ENCODE measurements around the gene PODXL2. TPM values are rescaled to one million over a fixed set of nuclear protein-coding genes. Genes with fewer than 3 reads are reported as not detected.

PODXL2 gene
- total RNA-seq, 1 donor from 2014 or later, result 14.5 TPM

DNA sequence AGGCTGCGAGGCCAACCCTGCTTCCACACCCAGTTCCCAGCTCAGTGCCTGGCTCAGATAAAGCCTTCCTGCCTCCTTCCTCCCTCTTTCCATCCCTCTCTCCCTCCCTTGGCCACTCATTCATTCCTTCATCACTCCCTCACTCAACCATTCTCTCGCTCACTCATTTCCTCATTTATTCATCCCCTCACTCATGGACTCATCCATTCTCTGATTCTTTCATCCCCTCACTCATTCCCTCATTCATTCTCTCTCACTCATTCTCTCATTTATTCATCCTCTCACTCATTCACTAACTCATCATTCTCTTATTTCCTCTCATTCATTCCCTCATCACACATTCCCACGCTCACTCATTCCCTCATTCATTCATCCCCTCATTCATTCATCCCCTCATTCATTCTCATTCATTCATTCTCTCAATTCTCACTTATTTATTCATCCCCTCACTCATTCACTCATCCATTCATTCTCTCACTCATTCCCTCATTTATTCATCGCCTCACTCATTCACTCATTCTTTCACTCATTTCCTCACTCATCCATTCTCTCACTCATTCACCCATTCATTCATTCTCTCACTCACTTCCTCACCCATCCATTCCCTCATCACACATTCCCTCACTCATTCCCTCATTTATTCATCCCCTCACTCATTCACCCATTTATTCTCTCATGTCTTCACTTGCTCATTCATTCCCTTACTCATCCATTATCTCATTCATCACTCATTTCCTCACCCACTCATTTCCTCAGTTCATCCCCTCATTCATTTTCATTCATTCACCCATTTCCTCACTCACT, 56.9 kb downstream of the PODXL2 start:
- Histone ChIP-seq H3K4me1 (ENCODE audit: insufficient read depth, low read length) (peaks cover 29% of the 10 kb centered on the region), H3K79me2 (ENCODE audit: insufficient read depth, low read length) (no peaks in the 10 kb centered on the region), H3K27ac (ENCODE audit: low read depth, low read length) (no peak overlapping the region), H3K36me3 (ENCODE audit: insufficient read depth, low read length) (no peaks in the 10 kb centered on the region), H4K20me1 (ENCODE audit: insufficient read depth, low read length) (no peaks in the 10 kb centered on the region), H3K4me2 (ENCODE audit: low read length) (no peak overlapping the region), H2AFZ (ENCODE audit: low read depth, low read length) (no peak overlapping the region), H3K4me3 (ENCODE audit: insufficient read depth, low read depth, low read length) (no peak overlapping the region), H3K9ac (ENCODE audit: low read length) (no peak overlapping the region), H3K27me3 (ENCODE audit: insufficient read depth, low read length) (no peaks in the 10 kb centered on the region), H3K9me3 (ENCODE audit: insufficient read depth, low read depth, low read length) (no peaks in the 10 kb centered on the region)
- Mint-ChIP-seq H3K36me3 (ENCODE audit: low read depth, unreplicated experiment) (no peaks in the 10 kb centered on the region), H3K27me3 (ENCODE audit: low read depth, unreplicated experiment) (peaks cover 2% of the 10 kb centered on the region), H3K9me3 (ENCODE audit: unreplicated experiment) (no peaks in the 10 kb centered on the region), H3K4me1 (ENCODE audit: low read depth, unreplicated experiment) (peaks cover 19% of the 10 kb centered on the region), H3K4me3 (ENCODE audit: unreplicated experiment) (no peak overlapping the region), H3K27ac (ENCODE audit: unreplicated experiment) (no peak overlapping the region)
- DNase-seq (ENCODE audit: low read depth) (no peak), FAIRE-seq (peak; percentile 29)
- TF ChIP-seq EZH2 (IDR thresholded peaks at IDR 0.05; ENCODE audit: insufficient read depth, low read length), result no peak
- no peak for TF ChIP-seq CTCF (IDR thresholded peaks at IDR 0.05; ENCODE audit: insufficient read depth, low read depth, low read length)

DNA sequence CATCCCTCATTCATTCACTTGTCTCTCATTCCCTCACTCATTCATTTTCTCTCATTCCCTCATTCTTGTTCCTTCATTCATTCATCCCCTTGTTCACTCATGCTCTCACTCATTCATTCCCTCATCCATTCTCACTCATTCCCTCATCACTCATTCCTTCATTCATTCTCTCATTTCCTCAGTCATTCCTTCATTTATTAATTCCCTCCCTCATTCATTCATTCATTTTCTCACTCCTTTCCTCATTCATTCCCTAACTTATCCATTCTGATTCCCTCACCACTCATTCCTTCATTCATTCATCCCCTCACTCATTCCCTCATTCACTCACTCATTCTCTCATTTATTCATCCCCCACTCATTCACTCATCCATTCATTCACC, 57.5 kb downstream of the PODXL2 start:
- DNase-seq (ENCODE audit: low read depth), result no peak
- FAIRE-seq, result no peak
- peaks cover 20% of the 10 kb centered on the region for H3K4me1 Mint-ChIP-seq (ENCODE audit: low read depth, unreplicated experiment)

More for the DNA sequence above, 57.5 kb downstream of the PODXL2 start:
- Mint-ChIP-seq H3K36me3 (ENCODE audit: low read depth, unreplicated experiment) (no peaks in the 10 kb centered on the region), H3K27ac (ENCODE audit: unreplicated experiment) (no peak overlapping the region), H3K9me3 (ENCODE audit: unreplicated experiment) (no peaks in the 10 kb centered on the region), H3K4me3 (ENCODE audit: unreplicated experiment) (no peak overlapping the region), H3K27me3 (ENCODE audit: low read depth, unreplicated experiment) (no peaks in the 10 kb centered on the region)
- TF ChIP-seq EZH2 (IDR thresholded peaks at IDR 0.05; ENCODE audit: insufficient read depth, low read length) (no peak), CTCF (IDR thresholded peaks at IDR 0.05; ENCODE audit: insufficient read depth, low read depth, low read length) (no peak)
- Histone ChIP-seq H3K4me2 (ENCODE audit: low read length) (no peak overlapping the region), H3K27ac (ENCODE audit: low read depth, low read length) (no peak overlapping the region), H3K36me3 (ENCODE audit: insufficient read depth, low read length) (no peaks in the 10 kb centered on the region), H3K27me3 (ENCODE audit: insufficient read depth, low read length) (no peaks in the 10 kb centered on the region), H2AFZ (ENCODE audit: low read depth, low read length) (no peak overlapping the region), H3K9ac (ENCODE audit: low read length) (no peak overlapping the region), H3K4me1 (ENCODE audit: insufficient read depth, low read length) (peaks cover 31% of the 10 kb centered on the region), H4K20me1 (ENCODE audit: insufficient read depth, low read length) (no peaks in the 10 kb centered on the region), H3K79me2 (ENCODE audit: insufficient read depth, low read length) (no peaks in the 10 kb centered on the region), H3K4me3 (ENCODE audit: insufficient read depth, low read depth, low read length) (no peak overlapping the region), H3K9me3 (ENCODE audit: insufficient read depth, low read depth, low read length) (no peaks in the 10 kb centered on the region)

Data from astrocyte (in vitro differentiated cells and primary cell).